ENCODE results near the gene GNG3.

- TF ChIP-seq CTCF (IDR thresholded peaks at IDR 0.05) (no peak), POLR2A (IDR thresholded peaks at IDR 0.05) (no peak)
Observed at GRCh38 chr11:62715150-62716130, 8.0 kb downstream of the GNG3 start.
